Measurements from ENCODE around the gene HOXD8. TPM values are rescaled to one million over a fixed set of nuclear protein-coding genes. Genes with fewer than 3 reads are reported as not detected.

The HOXD8 gene
- total and polyA plus RNA-seq, 2 experiments from 2014 or later: 19.7 to 27.8 TPM

DNA sequence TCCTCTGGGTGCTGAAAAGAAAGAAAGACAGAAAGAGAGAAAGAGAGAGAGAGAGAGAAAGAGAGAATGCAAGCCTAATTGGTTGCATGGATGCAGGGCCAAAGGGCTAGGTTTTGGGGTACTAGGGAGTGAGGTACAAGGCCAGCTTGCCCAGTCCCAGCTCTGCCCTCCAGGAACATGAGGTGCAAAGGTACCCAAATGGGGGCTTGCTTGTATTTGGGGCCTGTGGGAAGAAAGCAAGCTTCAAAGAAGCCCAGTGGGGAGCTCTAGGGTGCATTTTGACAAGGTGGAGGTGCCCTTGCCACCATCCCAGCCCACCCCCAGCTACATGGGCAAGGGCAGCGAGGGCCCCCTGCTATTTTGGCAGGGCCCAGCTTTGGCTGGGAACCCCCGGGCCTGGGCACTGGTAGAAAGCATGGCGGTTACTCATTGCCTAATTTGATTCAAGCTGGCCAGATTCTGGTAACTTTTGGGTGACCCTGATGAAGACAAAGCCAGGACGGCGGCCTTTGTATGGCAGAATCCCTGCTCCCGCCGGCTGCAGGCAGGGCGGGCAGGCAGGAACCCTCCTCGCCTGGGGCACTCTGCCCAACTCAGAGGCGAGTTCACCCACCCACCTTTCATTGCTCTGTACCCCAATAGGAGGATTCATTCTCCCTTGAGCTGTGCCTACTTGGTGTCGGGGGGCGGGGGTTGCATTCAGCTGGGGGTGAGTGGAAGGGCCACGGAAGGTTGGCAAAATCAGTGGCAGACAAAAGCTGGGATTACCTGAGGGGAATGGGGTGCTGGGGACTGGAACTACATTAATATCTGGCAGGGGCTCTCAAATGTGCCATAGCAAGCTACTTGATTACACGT lies 21.3 kb downstream of the HOXD8 start:
- no peak overlapping the region for H3K27ac ChIP-seq
- peaks cover 1% of the 10 kb centered on the region; the same call in 1 of the 2 replicates for H4K20me1 ChIP-seq (ENCODE audit: insufficient read depth)
- in situ Hi-C loops (cut with MboI): no loop called here
- no peaks in the 10 kb centered on the region for H3K27me3 ChIP-seq (replicated peaks; ENCODE audit: insufficient read depth)
- TF ChIP-seq EZH2phosphoT487 (IDR thresholded peaks at IDR 0.05; ENCODE audit: insufficient read depth, low read depth) (no peak), EZH2 (IDR thresholded peaks at IDR 0.05; ENCODE audit: insufficient read depth, poor library complexity, severe bottlenecking) (no peak)
- no peaks in the 10 kb centered on the region for H3K4me1 ChIP-seq (ENCODE audit: insufficient read depth)
- H3F3A ChIP-seq (ENCODE audit: insufficient read depth): peaks cover 22% of the 10 kb centered on the region; the same call in 1 of the 2 replicates
- H3K9me3 ChIP-seq (ENCODE audit: low read depth): no peaks in the 10 kb centered on the region
- DNase-seq: no peak
- H3K79me2 ChIP-seq (ENCODE audit: insufficient read depth): peaks cover 57% of the 10 kb centered on the region
- no peak overlapping the region for H3K4me3 ChIP-seq
- no peak overlapping the region for H3K9ac ChIP-seq
- no peaks in the 10 kb centered on the region for H3K9me2 ChIP-seq (ENCODE audit: insufficient read depth)
- no peak overlapping the region for H2AFZ ChIP-seq
- WGBS, 2 experiments (ENCODE audit: low coverage in 1 of 2, low lambda C conversion rate in 2 of 2, missing lambda C conversion rate in 2 of 2): 86 to 88% methylated on average over 14 of the region's 14 CpGs
- peaks cover 9% of the 10 kb centered on the region; the same call in 1 of the 2 replicates for H3K36me3 ChIP-seq (ENCODE audit: low read depth)
- no peak overlapping the region for H3K4me2 ChIP-seq (ENCODE audit: unreplicated experiment)

GRCh38 chr2:176151442-176152287 lies 22.2 kb downstream of the HOXD8 start, which contains the start of gene HOXD4:
HOXD4 (plus strand) TSS chr2:176151550; CDS start chr2:176151634, 84 bp downstream.
- no peak for DNase-seq
- WGBS, 2 experiments (ENCODE audit: low coverage in 1 of 2, low lambda C conversion rate in 2 of 2, missing lambda C conversion rate in 2 of 2): 91 to 95% methylated on average over 48 to 55 of the region's 55 CpGs
- no peak within 1 kb of the TSS for H3K27ac ChIP-seq
- no peak within 1 kb of the TSS for H3K9ac ChIP-seq
- in situ Hi-C loops (cut with MboI): no loop called here
- no peaks in the 10 kb centered on the region for H3K27me3 ChIP-seq (replicated peaks; ENCODE audit: insufficient read depth)
- H4K20me1 ChIP-seq (ENCODE audit: insufficient read depth): no peaks in the 10 kb centered on the region
- no peak within 1 kb of the TSS for H3K4me2 ChIP-seq (ENCODE audit: unreplicated experiment)
- H3K9me3 ChIP-seq (ENCODE audit: low read depth): no peaks in the 10 kb centered on the region
- no peaks in the 10 kb centered on the region for H3K9me2 ChIP-seq (ENCODE audit: insufficient read depth)
- TF ChIP-seq EZH2phosphoT487 (IDR thresholded peaks at IDR 0.05; ENCODE audit: insufficient read depth, low read depth) (no peak), EZH2 (IDR thresholded peaks at IDR 0.05; ENCODE audit: insufficient read depth, poor library complexity, severe bottlenecking) (no peak)
- H3K4me1 ChIP-seq (ENCODE audit: insufficient read depth): no peaks in the 10 kb centered on the region; the same call in 1 of the 2 replicates
- H3F3A ChIP-seq (ENCODE audit: insufficient read depth): peaks cover 22% of the 10 kb centered on the region; the same call in 1 of the 2 replicates
- no peak within 1 kb of the TSS for H3K4me3 ChIP-seq
- no peak within 1 kb of the TSS for H2AFZ ChIP-seq
- H3K36me3 ChIP-seq (ENCODE audit: low read depth): peaks cover 9% of the 10 kb centered on the region; the same call in 1 of the 2 replicates
- H3K79me2 ChIP-seq (ENCODE audit: insufficient read depth): peaks cover 49% of the 10 kb centered on the region

DNA sequence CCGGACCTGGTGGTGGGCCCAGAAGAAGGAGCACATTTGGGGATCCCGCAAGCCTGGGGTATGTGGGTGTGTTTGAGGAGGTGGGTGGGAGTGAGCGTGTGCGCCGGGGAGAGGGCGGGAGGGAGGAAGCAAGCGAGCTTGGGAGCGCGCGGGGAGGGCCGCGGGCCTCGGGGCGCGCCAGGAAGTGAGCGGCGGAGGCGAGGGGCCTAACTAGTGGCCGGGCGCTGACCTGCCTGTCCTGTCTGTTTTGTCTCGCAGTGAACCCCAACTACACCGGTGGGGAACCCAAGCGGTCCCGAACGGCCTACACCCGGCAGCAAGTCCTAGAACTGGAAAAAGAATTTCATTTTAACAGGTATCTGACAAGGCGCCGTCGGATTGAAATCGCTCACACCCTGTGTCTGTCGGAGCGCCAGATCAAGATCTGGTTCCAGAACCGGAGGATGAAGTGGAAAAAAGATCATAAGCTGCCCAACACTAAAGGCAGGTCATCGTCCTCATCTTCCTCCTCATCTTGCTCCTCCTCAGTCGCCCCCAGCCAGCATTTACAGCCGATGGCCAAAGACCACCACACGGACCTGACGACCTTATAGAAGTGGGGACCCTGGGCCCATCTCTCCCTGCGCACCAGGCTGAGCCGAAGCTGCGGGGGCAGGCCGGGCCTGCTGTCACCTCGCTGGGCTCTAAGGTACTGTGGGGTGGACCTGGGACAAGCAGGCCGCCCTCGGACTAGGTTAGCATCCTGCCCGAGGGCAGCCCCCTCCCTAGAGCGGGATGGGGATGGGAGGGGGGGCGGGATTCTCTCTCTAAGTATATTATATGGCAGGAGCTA lies 23.1 kb downstream of the HOXD8 start:
- 87 to 92% methylated on average over 25 to 48 of the region's 48 CpGs for WGBS, 2 experiments (ENCODE audit: low coverage in 1 of 2, low lambda C conversion rate in 2 of 2, missing lambda C conversion rate in 2 of 2)
- no peak for DNase-seq
- in situ Hi-C loops (cut with MboI): no loop called here

More for the DNA sequence above, 23.1 kb downstream of the HOXD8 start:
- H3K9ac ChIP-seq: no peak overlapping the region
- no peak overlapping the region for H3K4me3 ChIP-seq
- peaks cover 22% of the 10 kb centered on the region; the same call in 1 of the 2 replicates for H3F3A ChIP-seq (ENCODE audit: insufficient read depth)
- no peak overlapping the region for H3K4me2 ChIP-seq (ENCODE audit: unreplicated experiment)
- H2AFZ ChIP-seq: no peak overlapping the region
- no peaks in the 10 kb centered on the region; the same call in 1 of the 2 replicates for H3K4me1 ChIP-seq (ENCODE audit: insufficient read depth)
- no peak for TF ChIP-seq EZH2 (IDR thresholded peaks at IDR 0.05; ENCODE audit: insufficient read depth, poor library complexity, severe bottlenecking)
- no peak for TF ChIP-seq EZH2phosphoT487 (IDR thresholded peaks at IDR 0.05; ENCODE audit: insufficient read depth, low read depth)
- no peaks in the 10 kb centered on the region for H3K9me3 ChIP-seq (ENCODE audit: low read depth)
- H3K9me2 ChIP-seq (ENCODE audit: insufficient read depth): no peaks in the 10 kb centered on the region
- H3K27ac ChIP-seq: no peak overlapping the region
- peaks cover 41% of the 10 kb centered on the region for H3K79me2 ChIP-seq (ENCODE audit: insufficient read depth)
- no peaks in the 10 kb centered on the region for H4K20me1 ChIP-seq (ENCODE audit: insufficient read depth)
- peaks cover 9% of the 10 kb centered on the region; the same call in 1 of the 2 replicates for H3K36me3 ChIP-seq (ENCODE audit: low read depth)
- no peaks in the 10 kb centered on the region for H3K27me3 ChIP-seq (replicated peaks; ENCODE audit: insufficient read depth)
